ENCODE results near the gene ALX4.

ALX4 gene

GRCh38 chr11:44244639-44245310, 65.2 kb downstream of the ALX4 start:
- no peak for DNase-seq (ENCODE audit: low spot score)

- DNase-seq (ENCODE audit: low spot score): no peak
Measured at GRCh38 chr11:44243595-44244343, 66.2 kb downstream of the ALX4 start.

- DNase-seq (ENCODE audit: low spot score): no peak
Measured at GRCh38 chr11:44243086-44243485, 66.9 kb downstream of the ALX4 start.

GRCh38 chr11:44241851-44242250, 68.1 kb downstream of the ALX4 start:
- peak; percentile 66 for DNase-seq (ENCODE audit: low spot score)

- no peak for DNase-seq (ENCODE audit: low spot score)
Measured at GRCh38 chr11:44237156-44237555, 72.8 kb downstream of the ALX4 start.

- DNase-seq (ENCODE audit: low spot score): no peak
Measured at GRCh38 chr11:44236296-44236695, 73.6 kb downstream of the ALX4 start.

GRCh38 chr11:44235765-44236201, 74.2 kb downstream of the ALX4 start:
- no peak for DNase-seq (ENCODE audit: low spot score)

GRCh38 chr11:44229624-44230023, 80.3 kb downstream of the ALX4 start:
- no peak for DNase-seq (ENCODE audit: low spot score)

- DNase-seq (ENCODE audit: low spot score): no peak
Measured at GRCh38 chr11:44229098-44229497, 80.8 kb downstream of the ALX4 start.

- DNase-seq (ENCODE audit: low spot score): no peak
Measured at GRCh38 chr11:44228379-44228778, 81.6 kb downstream of the ALX4 start.

- DNase-seq (ENCODE audit: low spot score): no peak
Measured at GRCh38 chr11:44226945-44227344, 83.0 kb downstream of the ALX4 start.

- DNase-seq (ENCODE audit: low spot score): no peak
Measured at GRCh38 chr11:44226490-44226889, 83.4 kb downstream of the ALX4 start.

GRCh38 chr11:44224867-44225501, 85.0 kb downstream of the ALX4 start:
- DNase-seq (ENCODE audit: low spot score): no peak

GRCh38 chr11:44223238-44223637, 86.7 kb downstream of the ALX4 start:
- no peak for DNase-seq (ENCODE audit: low spot score)

- no peak for DNase-seq (ENCODE audit: low spot score)
Measured at GRCh38 chr11:44221992-44222391, 87.9 kb downstream of the ALX4 start.

GRCh38 chr11:44221456-44221855, 88.5 kb downstream of the ALX4 start:
- no peak for DNase-seq (ENCODE audit: low spot score)

- DNase-seq (ENCODE audit: low spot score): no peak
Measured at GRCh38 chr11:44219830-44220796, 89.8 kb downstream of the ALX4 start.

- no peak for DNase-seq (ENCODE audit: low spot score)
Measured at GRCh38 chr11:44217432-44217831, 92.5 kb downstream of the ALX4 start.

GRCh38 chr11:44213148-44213547, 96.8 kb downstream of the ALX4 start:
- DNase-seq (ENCODE audit: low spot score): no peak

- DNase-seq (ENCODE audit: low spot score): no peak
Measured at GRCh38 chr11:44212128-44212527, 97.8 kb downstream of the ALX4 start.
